Heart left ventricle (tissue), 16 donors: ENCODE measurements around the gene ASB9. TPM values are rescaled to one million over a fixed set of nuclear protein-coding genes. Genes with fewer than 3 reads are reported as not detected.

Experiments
- ATAC-seq, 4 donors: fragments of 200-7000 bp; cut with Tn5 transposase; one replicate each; pipeline ENCODE4 v1.9.1; 2020 to 2022; ENCODE audit warnings: moderate library complexity in 4 of 4, mild to moderate bottlenecking in 3 of 4, moderate number of reproducible peaks in 1 of 4
- DNase-seq, 5 donors: peaks; one replicate each; pipeline ENCODE4 v3.0.0-alpha.2; 2020
- H3K27ac ChIP-seq, 12 donors: fragments of 200-600 bp; sonication (generic) in 4 of 12; one replicate each; pipeline versions ENCODE4 v1.5.0 to v1.8.0; 2016 to 2022; ENCODE audit warnings: mild to moderate bottlenecking in 2 of 12
- H3K27me3 ChIP-seq, 9 donors: fragments of 200-600 bp; sonication (generic) in 2 of 9; one replicate each; pipeline versions ENCODE4 v1.5.1 to v1.8.0; 2016 to 2022; ENCODE audit warnings: mild to moderate bottlenecking in 3 of 9
- H3K36me3 ChIP-seq, 9 donors: fragments of 200-600 bp; sonication (generic) in 2 of 9; one replicate each; pipeline versions ENCODE4 v1.5.0 to v1.8.0; 2018 to 2022; ENCODE audit warnings: mild to moderate bottlenecking in 2 of 9
- H3K4me1 ChIP-seq, 12 donors: fragments of 200-600 bp; sonication (generic) in 4 of 12; one replicate each; pipeline versions ENCODE4 v1.5.0 to v1.8.0; 2016 to 2022; ENCODE audit warnings: mild to moderate bottlenecking in 3 of 12
- H3K4me3 ChIP-seq, 12 donors: fragments of 200-600 bp; sonication (generic) in 4 of 12; one replicate each; pipeline versions ENCODE4 v1.5.0 to v1.8.0; 2017 to 2022; ENCODE audit warnings: mild to moderate bottlenecking in 9 of 12, moderate library complexity in 4 of 12
- H3K9me3 ChIP-seq, 12 donors: fragments of 200-600 bp; sonication (generic) in 4 of 12; one replicate each; pipeline versions ENCODE4 v1.5.0 to v1.8.0; 2016 to 2022; ENCODE audit warnings: mild to moderate bottlenecking in 1 of 12
- CTCF ChIP-seq, 12 donors: fragments of 200-600 bp; sonication (generic) in 4 of 12; IDR thresholded peaks; one replicate each; pipeline versions ENCODE4 v1.5.0 to v1.8.0; 2018 to 2022; ENCODE audit warnings: antibody characterized with exemption in 12 of 12, mild to moderate bottlenecking in 5 of 12
- POLR2A ChIP-seq, 2 donors: fragments of 450-650 bp; IDR thresholded peaks; one replicate each; pipeline ENCODE4 v1.6.1; 2017; ENCODE audit warnings: antibody characterized with exemption in 2 of 2, mild to moderate bottlenecking in 2 of 2, moderate library complexity in 2 of 2
- whole genome bisulfite sequencing, 4 donors: extraction: QIAGEN DNeasy Blood & Tissue Kit in 2 of 4; methylation state at CpG; one replicate each; pipeline versions ENCODE4 v1.1.5 to v1.1.7; 2013 to 2018; 5-methylcytosine and 5-hydroxymethylcytosine counted together
- intact Hi-C, 10 donors: fragments of 100-400 bp; cut with DNase I; formaldehyde crosslinking; loops; one replicate each; pipeline versions ENCODE4 v1.11.1 to v1.14.2; 2022
- polyA plus RNA-seq, 2 donors: library from polyadenylated mRNA; stranded (reverse); fragments of 200-250 nt; gene quantifications; one replicate each; pipeline ENCODE4 v1.2.3, GENCODE V29; 2013
- total RNA-seq, 9 donors: library from RNA; depleted of rRNA in 2 of 9; stranded (reverse); fragments of >200 nt in 2 of 9; fragmentation: NEBNext Ultra II Directional in 3 of 9; extraction: Animal tissue kit (Norgen Biotek cat#: 25700) in 3 of 9; gene quantifications; one replicate each; pipeline versions ENCODE4 v1.1.0 to v1.2.4, GENCODE V29; 2016 to 2023
- donor health status: ischemic (EF 13 %, LVEDD 7.1; RV severe dilation, severe dysfunction).
- donor health status: healthy with polysubstance abuse.
- donor health status: DM: no; HTN: yes; CAD: no.
- donor health status: DM: no; HTN: no; CAD: no.
- donor health status: ischemic (EF 25% LVEDD 6.9; RV normal size, moderate dysfunction).
- donor health status: ischemic (EF 25% LVEDD 5.7; RV mildly dilated, moderate dysfunction).
- donor health status: healthy.
- donor health status: DM: yes; HTN: yes; CAD: no.
- donor health status: ischemic (EF 35%, LVEDD 5.7; RV mildly dilated, moderate dysfunction).
- donor health status: nonischemic (EF 11% LVEDD 7.7; RV severe dilation, severe dysfunction).
- donor health status: DM: yes; HTN: yes; CAD: no.
- donor health status: PGD.
- donor health status: ischemic (EF 29% LVEDD 5.4; RV normal size, mild dysfunction).
- donor health status: nonischemic (EF 23%, LVEDD 6.1; RV moderate dilation, normal function).

ASB9 gene
- total and polyA plus RNA-seq, 11 donors = 0.37 to 2.8 (median 1.4) TPM

GRCh38 chrX:15301924-15302323, 32.0 kb upstream of the ASB9 start:
- WGBS, 4 donors = 28 to 46% (median 40%) methylated on average over 4 of the region's 4 CpGs
- H3K27ac ChIP-seq = peak overlapping the region in 7 of 12 donors; percentile 4 to 42 (median 20)
- ATAC-seq = peak in 3 of 4 donors; percentile 70 to 86 (median 79)

DNA sequence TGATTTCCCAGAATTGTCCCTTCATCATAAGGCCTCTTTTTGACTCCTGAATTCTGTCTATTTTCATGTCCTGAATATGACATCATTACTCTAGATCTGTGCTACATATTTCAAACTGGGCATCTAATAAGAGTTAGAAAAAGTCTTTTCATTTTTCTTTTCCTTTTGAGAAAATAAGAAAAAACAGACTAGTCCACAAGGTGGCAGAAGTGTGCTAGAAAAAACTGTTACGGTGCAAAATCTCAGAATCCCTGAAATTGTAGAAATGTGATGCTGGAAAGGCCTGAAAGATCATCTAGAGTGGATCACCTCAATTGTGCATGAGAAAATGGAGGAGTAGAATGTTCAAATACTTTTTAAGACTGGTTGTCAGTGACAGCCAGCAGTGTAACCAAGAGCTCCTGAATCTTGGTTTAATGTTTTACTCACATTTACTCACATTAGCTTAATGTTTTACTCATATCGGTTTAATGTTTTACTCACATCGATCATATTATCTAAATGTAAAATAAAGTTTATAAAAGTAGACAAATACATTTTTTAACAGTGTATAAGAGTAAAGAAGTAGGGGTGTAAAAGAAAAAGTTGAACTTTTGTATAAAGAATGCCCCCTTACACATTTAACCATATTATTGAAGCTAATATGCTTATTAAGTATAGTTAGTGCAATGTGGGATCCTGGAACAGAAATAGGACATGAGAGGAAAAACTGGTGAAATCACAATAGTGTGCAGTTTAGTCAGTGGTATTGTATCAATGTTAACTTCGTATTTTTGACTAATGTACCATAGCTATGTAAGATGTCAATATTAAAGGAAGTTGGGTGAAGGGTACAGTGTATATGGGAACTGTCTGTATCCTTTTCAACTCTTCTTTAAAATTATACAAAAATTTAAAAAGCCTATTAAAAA, 30.3 kb upstream of the ASB9 start:
- TF ChIP-seq CTCF (IDR thresholded peaks at IDR 0.05) = peak; percentile 17 to 58 (median 42)
- no peak for TF ChIP-seq POLR2A (IDR thresholded peaks at IDR 0.05)

More at GRCh38 chrX:15301924-15302323, 32.0 kb upstream of the ASB9 start:
- Histone ChIP-seq H3K36me3 (peaks cover 0 to 4% (median 0%) of the 10 kb centered on the region in 9 donors), H3K9me3 (no peaks in the 10 kb centered on the region), H3K4me1 (peaks cover 0 to 39% (median 14%) of the 10 kb centered on the region in 12 donors), H3K4me3 (no peak overlapping the region), H3K27me3 (no peaks in the 10 kb centered on the region)
- peak in 4 of 5 donors; percentile 35 to 63 (median 56) for DNase-seq
- intact Hi-C loops = loop anchor here in 3 of 10 donors (2.0 to 5.0 kb wide), 3 partner anchors 35 to 167 kb away; partner anchors contain the start of gene PIGA (in 2 of the 3)
- TF ChIP-seq CTCF (IDR thresholded peaks at IDR 0.05) (no peak), POLR2A (IDR thresholded peaks at IDR 0.05) (no peak)

DNA sequence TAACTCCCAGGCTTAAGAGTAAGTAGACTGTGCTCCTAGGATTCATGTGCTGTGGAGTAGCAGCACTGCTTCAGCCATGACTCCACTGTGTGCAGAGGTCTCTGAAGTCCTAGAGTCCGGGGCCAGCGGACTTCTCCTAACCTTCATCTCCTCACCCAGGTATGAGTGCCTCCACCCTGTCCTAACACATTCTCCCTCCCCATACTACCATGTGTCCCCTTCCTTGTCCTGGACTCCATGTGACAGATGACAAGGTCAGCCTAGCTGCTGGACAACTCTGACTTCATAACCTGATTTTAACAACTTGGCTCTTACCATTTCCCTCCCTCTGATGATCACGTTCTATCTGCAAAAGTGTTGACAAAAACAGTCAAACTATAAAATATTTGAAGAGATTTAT, 28.9 kb upstream of the ASB9 start:
- H3K4me3 ChIP-seq = peak overlapping the region in 2 of 12 donors; percentile 13 to 23
- peaks cover 0 to 6% (median 0%) of the 10 kb centered on the region in 9 donors for H3K36me3 ChIP-seq
- no peaks in the 10 kb centered on the region for H3K27me3 ChIP-seq
- DNase-seq (no peak), ATAC-seq (peak; percentile 70 to 85 (median 84))
- intact Hi-C loops = loop anchor here in 1 of 10 donors (5.0 kb wide), 1 partner anchor 169 kb away; no protein-coding TSS in a partner anchor
- TF ChIP-seq POLR2A (IDR thresholded peaks at IDR 0.05) = no peak
- no peak for TF ChIP-seq CTCF (IDR thresholded peaks at IDR 0.05)
- peak overlapping the region; percentile 23 to 82 (median 74) for H3K27ac ChIP-seq
- peaks cover 0 to 39% (median 14%) of the 10 kb centered on the region in 12 donors for H3K4me1 ChIP-seq
- no peaks in the 10 kb centered on the region for H3K9me3 ChIP-seq
- WGBS, 4 donors = 36 to 67% (median 56%) methylated on average over 3 of the region's 3 CpGs

More for the DNA sequence above, 30.3 kb upstream of the ASB9 start:
- no peaks in the 10 kb centered on the region for H3K9me3 ChIP-seq
- peaks cover 0 to 39% (median 14%) of the 10 kb centered on the region in 12 donors for H3K4me1 ChIP-seq
- peaks cover 0 to 4% (median 0%) of the 10 kb centered on the region in 9 donors for H3K36me3 ChIP-seq
- intact Hi-C loops = loop anchor here in 4 of 10 donors (2.0 to 5.0 kb wide), 3 partner anchors 37 to 169 kb away; partner anchors contain the start of gene PIGA (in 2 of the 4)
- peak overlapping the region in 10 of 12 donors; percentile 38 to 82 (median 79) for H3K27ac ChIP-seq
- no peak for DNase-seq
- no peaks in the 10 kb centered on the region for H3K27me3 ChIP-seq
- peak overlapping the region in 3 of 12 donors; percentile 3 to 13 (median 6) for H3K4me3 ChIP-seq
- ATAC-seq = no peak
- WGBS, 4 donors = 43 to 63% (median 49%) methylated on average over 4 of the region's 4 CpGs

DNA sequence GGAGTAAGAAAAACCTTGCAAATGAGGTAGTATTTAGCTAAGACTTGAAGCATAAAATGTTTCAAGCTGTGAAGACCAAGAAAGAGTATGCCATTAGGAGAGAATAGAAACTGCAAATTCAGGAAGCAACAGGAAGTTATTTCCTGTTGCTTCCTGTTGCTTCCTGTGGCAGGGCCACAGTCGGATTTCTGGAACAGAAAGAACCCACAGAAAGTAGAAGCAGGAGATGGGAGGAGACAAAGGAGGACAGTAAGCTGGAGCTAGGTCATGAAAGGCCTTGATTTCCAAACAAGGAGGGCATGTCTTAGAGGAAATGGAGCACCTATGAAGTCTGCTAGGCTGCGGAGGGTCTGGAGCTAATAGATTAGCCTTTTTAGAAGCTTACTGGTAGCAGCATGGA, 28.3 kb upstream of the ASB9 start:
- Histone ChIP-seq H3K36me3 (peaks cover 0 to 6% (median 0%) of the 10 kb centered on the region in 9 donors), H3K4me3 (peak overlapping the region in 2 of 12 donors; percentile 10 to 23), H3K9me3 (no peaks in the 10 kb centered on the region), H3K27me3 (no peaks in the 10 kb centered on the region), H3K4me1 (peaks cover 0 to 39% (median 14%) of the 10 kb centered on the region in 12 donors), H3K27ac (peak overlapping the region; percentile 23 to 82 (median 74))
- intact Hi-C loops = loop anchor here in 1 of 10 donors (5.0 kb wide), 1 partner anchor 169 kb away; no protein-coding TSS in a partner anchor
- no peak for TF ChIP-seq CTCF (IDR thresholded peaks at IDR 0.05)
- no peak for TF ChIP-seq POLR2A (IDR thresholded peaks at IDR 0.05)
- ATAC-seq (peak; percentile 8 to 57 (median 36)), DNase-seq (no peak)
- WGBS, 4 donors = 33 to 49% (median 36%) methylated on average over 2 of the region's 2 CpGs
